ENCODE measurements around the gene PRKCH. TPM values are rescaled to one million over a fixed set of nuclear protein-coding genes. Genes with fewer than 3 reads are reported as not detected.

Gene PRKCH
- total RNA-seq, 1 experiment from 2014 or later: 170 TPM

DNA sequence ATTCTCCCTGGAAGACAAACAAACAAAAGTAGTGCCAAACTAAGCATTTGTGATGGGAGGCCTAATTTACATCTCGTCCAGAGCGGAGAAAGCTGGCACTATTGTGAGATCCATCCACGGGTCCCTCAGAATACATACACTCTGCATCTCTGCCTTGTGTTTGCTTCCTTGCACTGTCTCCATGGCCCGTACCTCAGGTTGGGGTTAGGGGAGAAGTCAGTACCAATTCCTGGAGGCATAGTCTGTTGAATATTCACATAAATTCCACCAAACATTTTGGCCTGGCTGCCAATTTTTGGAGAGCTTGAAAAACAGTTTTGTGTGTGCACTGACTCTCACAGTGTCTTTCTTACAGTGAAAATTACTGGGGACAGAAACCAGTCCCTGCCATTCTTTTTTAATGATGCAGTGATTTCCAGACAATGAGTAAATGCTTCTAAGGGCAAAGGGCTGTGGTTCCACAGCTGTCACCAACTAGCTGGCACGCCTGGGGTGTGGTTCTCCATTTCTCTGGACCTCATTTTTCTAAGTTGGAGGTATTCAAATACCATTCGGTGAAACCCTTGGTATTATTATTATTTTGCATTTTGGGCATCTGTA, 254.3 kb downstream of the PRKCH start:
- Histone ChIP-seq H3K27me3 (ENCODE audit: low read length) (no peaks in the 10 kb centered on the region), H4K20me1 (ENCODE audit: low read length) (no peaks in the 10 kb centered on the region), H3F3A (ENCODE audit: low read length, unreplicated experiment) (no peaks in the 10 kb centered on the region), H2AFZ (ENCODE audit: low read length) (no peak overlapping the region), H3K4me2 (ENCODE audit: low read length) (peak overlapping the region; percentile 21), H3K9me3 (ENCODE audit: low read length) (no peaks in the 10 kb centered on the region), H3K4me1 (ENCODE audit: insufficient read depth, low read length) (peaks cover 55% of the 10 kb centered on the region), H3K9me2 (replicated peaks; ENCODE audit: low read length) (no peaks in the 10 kb centered on the region), H3K27ac (ENCODE audit: low read length) (peak overlapping the region; percentile 45), H3K4me3 (ENCODE audit: low read length) (no peak overlapping the region), H3K9ac (ENCODE audit: low read length) (no peak overlapping the region), H3K36me3 (ENCODE audit: low read depth, low read length) (no peaks in the 10 kb centered on the region), H3K79me2 (ENCODE audit: low read length) (peaks cover 8% of the 10 kb centered on the region)
- CTCF ChIA-PET: interaction anchor here (0.6 kb wide), 1 partner anchor 294 kb away, joined by 9 read pairs; no protein-coding TSS in a partner anchor
- POLR2A ChIA-PET (ENCODE audit: unreplicated experiment): interaction anchor here (0.8 kb wide), 1 partner anchor 303 kb away, joined by 6 read pairs; no protein-coding TSS in a partner anchor
- intact Hi-C loops (cut with micrococcal nuclease): no loop called here
- ATAC-seq: peak; percentile 31
- TF ChIP-seq CTCF (conservative IDR thresholded peaks at IDR 0.05; ENCODE audit: low read depth, low read length): no peak
- TF ChIP-seq EZH2phosphoT487 (IDR thresholded peaks at IDR 0.05; ENCODE audit: borderline replicate concordance, low read length): no peak
- TF ChIP-seq EZH2 (IDR thresholded peaks at IDR 0.05; ENCODE audit: low read length, unreplicated experiment): no peak
- no TSS peak for BruUV-seq (replicated peaks)
- DNase-seq: peak; percentile 65

- Histone ChIP-seq H4K20me1 (ENCODE audit: low read length) (no peaks in the 10 kb centered on the region), H3K27ac (ENCODE audit: low read length) (peak overlapping the region; percentile 10; the same call in 1 of the 2 replicates), H3K4me1 (ENCODE audit: insufficient read depth, low read length) (peaks cover 43% of the 10 kb centered on the region), H3F3A (ENCODE audit: low read length, unreplicated experiment) (no peaks in the 10 kb centered on the region), H3K79me2 (ENCODE audit: low read length) (no peaks in the 10 kb centered on the region), H3K27me3 (ENCODE audit: low read length) (no peaks in the 10 kb centered on the region), H3K9me2 (replicated peaks; ENCODE audit: low read length) (no peaks in the 10 kb centered on the region), H3K4me2 (ENCODE audit: low read length) (0 out of 2 replicates have a peak overlapping the region, but pooled peaks have one; percentile 0), H3K9ac (ENCODE audit: low read length) (no peak overlapping the region), H3K36me3 (ENCODE audit: low read depth, low read length) (no peaks in the 10 kb centered on the region), H3K4me3 (ENCODE audit: low read length) (no peak overlapping the region), H2AFZ (ENCODE audit: low read length) (peak overlapping the region; percentile 27), H3K9me3 (ENCODE audit: low read length) (no peaks in the 10 kb centered on the region)
- TF ChIP-seq EZH2phosphoT487 (IDR thresholded peaks at IDR 0.05; ENCODE audit: borderline replicate concordance, low read length) (no peak), CTCF (conservative IDR thresholded peaks at IDR 0.05; ENCODE audit: low read depth, low read length) (no peak), EZH2 (IDR thresholded peaks at IDR 0.05; ENCODE audit: low read length, unreplicated experiment) (no peak)
- DNase-seq (no peak), ATAC-seq (peak; percentile 14; the same call in 1 of the 2 replicates)
- BruUV-seq (replicated peaks): no TSS peak
- CTCF ChIA-PET: no interaction called here
- intact Hi-C loops (cut with micrococcal nuclease): no loop called here
- POLR2A ChIA-PET (ENCODE audit: unreplicated experiment): interaction anchor here (0.6 kb wide), 1 partner anchor 24 kb away, joined by 3 read pairs; no protein-coding TSS in a partner anchor
Measured at GRCh38 chr14:61577506-61577931, 256.1 kb downstream of the PRKCH start.

- ChIA-PET POLR2A (ENCODE audit: unreplicated experiment) (interaction anchor here (0.7 kb wide), 1 partner anchor 86 kb away, joined by 3 read pairs; no protein-coding TSS in a partner anchor), CTCF (no interaction called here)
- peaks cover 35% of the 10 kb centered on the region for H3K4me1 ChIP-seq (ENCODE audit: insufficient read depth, low read length)
- no peaks in the 10 kb centered on the region for H3K79me2 ChIP-seq (ENCODE audit: low read length)
- TF ChIP-seq EZH2 (IDR thresholded peaks at IDR 0.05; ENCODE audit: low read length, unreplicated experiment) (no peak), EZH2phosphoT487 (IDR thresholded peaks at IDR 0.05; ENCODE audit: borderline replicate concordance, low read length) (no peak), CTCF (conservative IDR thresholded peaks at IDR 0.05; ENCODE audit: low read depth, low read length) (no peak)
- no peaks in the 10 kb centered on the region for H3K9me3 ChIP-seq (ENCODE audit: low read length)
- H3F3A ChIP-seq (ENCODE audit: low read length, unreplicated experiment): no peaks in the 10 kb centered on the region
- H2AFZ ChIP-seq (ENCODE audit: low read length): no peak overlapping the region
- no peak overlapping the region for H3K4me2 ChIP-seq (ENCODE audit: low read length)
- no peak overlapping the region for H3K9ac ChIP-seq (ENCODE audit: low read length)
- BruUV-seq (replicated peaks): no TSS peak
- no peak for DNase-seq
- H3K27ac ChIP-seq (ENCODE audit: low read length): no peak overlapping the region
- H3K9me2 ChIP-seq (replicated peaks; ENCODE audit: low read length): no peaks in the 10 kb centered on the region
- H4K20me1 ChIP-seq (ENCODE audit: low read length): no peaks in the 10 kb centered on the region
- intact Hi-C loops (cut with micrococcal nuclease): no loop called here
- ATAC-seq: no peak
- no peaks in the 10 kb centered on the region for H3K36me3 ChIP-seq (ENCODE audit: low read depth, low read length)
- no peaks in the 10 kb centered on the region for H3K27me3 ChIP-seq (ENCODE audit: low read length)
- H3K4me3 ChIP-seq (ENCODE audit: low read length): no peak overlapping the region
Measured at GRCh38 chr14:61578745-61579144, 257.4 kb downstream of the PRKCH start.
